GM18499 (cell line): ENCODE data around the gene NEB.
"Not testable (repeated sequence)": the region's sequence is repeated elsewhere in the genome, so short reads cannot be mapped to it uniquely, and the experiment has no call there.

Experiments used
- ATAC-seq: cut with Tn5 transposase; IDR thresholded peaks from one replicate; pipeline ENCODE4 v1.9.1; 2021; ENCODE audit warnings: moderate number of reproducible peaks; ENCODE audit not compliant: insufficient read depth, unreplicated experiment

Gene NEB

GRCh38 chr2:151619337-151619989, 114.8 kb downstream of the NEB start:
- no peak for ATAC-seq

GRCh38 chr2:151616760-151617339, 117.4 kb downstream of the NEB start:
- no peak for ATAC-seq

GRCh38 chr2:151614606-151615306, 119.5 kb downstream of the NEB start:
- no peak for ATAC-seq

- no peak for ATAC-seq
These were observed 120.1 kb downstream of the NEB start for GRCh38 chr2:151614159-151614558.

- ATAC-seq = no peak
These were observed 122.9 kb downstream of the NEB start for GRCh38 chr2:151611351-151611750.

GRCh38 chr2:151610310-151610709, 124.0 kb downstream of the NEB start:
- no peak for ATAC-seq

- no peak for ATAC-seq
These were observed 124.6 kb downstream of the NEB start for GRCh38 chr2:151609705-151610104.

- not testable (repeated sequence) for ATAC-seq
These were observed 126.5 kb downstream of the NEB start for GRCh38 chr2:151607459-151608424.

GRCh38 chr2:151603530-151603929, 130.7 kb downstream of the NEB start:
- not testable (repeated sequence) for ATAC-seq

GRCh38 chr2:151602402-151602801, 131.9 kb downstream of the NEB start:
- not testable (repeated sequence) for ATAC-seq

GRCh38 chr2:151601803-151602202, 132.5 kb downstream of the NEB start:
- not testable (repeated sequence) for ATAC-seq

- not testable (repeated sequence) for ATAC-seq
These were observed 137.2 kb downstream of the NEB start for GRCh38 chr2:151596903-151597608.

- not testable (repeated sequence) for ATAC-seq
These were observed 142.4 kb downstream of the NEB start for GRCh38 chr2:151591908-151592255.

- not testable (repeated sequence) for ATAC-seq
These were observed 142.9 kb downstream of the NEB start for GRCh38 chr2:151591250-151591907.

GRCh38 chr2:151581300-151581699, 153.0 kb downstream of the NEB start:
- not testable (repeated sequence) for ATAC-seq

- not testable (repeated sequence) for ATAC-seq
These were observed 153.6 kb downstream of the NEB start for GRCh38 chr2:151580697-151581096.

GRCh38 chr2:151577116-151577515, 157.2 kb downstream of the NEB start:
- ATAC-seq = no peak

GRCh38 chr2:151576080-151576479, 158.2 kb downstream of the NEB start:
- no peak for ATAC-seq

GRCh38 chr2:151575338-151575737, 158.9 kb downstream of the NEB start:
- ATAC-seq = no peak
